Sigmoid colon (tissue), 4 donors: Measurements from ENCODE around the gene NEK9.

Experiments used
- EP300 ChIP-seq, 4 donors: sonication (generic); formaldehyde crosslinking; IDR thresholded peaks; one replicate each; pipeline ENCODE4 v1.6.1; 2017; ENCODE audit warnings: antibody characterized with exemption in 4 of 4
- POLR2A ChIP-seq, 2 donors: fragments of 450-650 bp; IDR thresholded peaks; one replicate each; pipeline ENCODE4 v1.6.1; 2016; ENCODE audit warnings: antibody characterized with exemption in 2 of 2, mild to moderate bottlenecking in 2 of 2, moderate library complexity in 2 of 2
- POLR2AphosphoS5 ChIP-seq, 4 donors: sonication (generic); formaldehyde crosslinking; IDR thresholded peaks; one replicate each; pipeline ENCODE4 v1.6.1; 2017; ENCODE audit warnings: antibody characterized with exemption in 4 of 4
- TF ChIP-seq, protein P1 (sequence below), 4 experiments: fragments of 450-650 bp in 3 of 4; fragments of 200-600 bp in 1 of 4; IDR thresholded peaks; one replicate each; pipeline ENCODE4 v1.5.1; 2016 to 2019; ENCODE audit warnings: antibody characterized with exemption in 4 of 4, mild to moderate bottlenecking in 3 of 4, moderate library complexity in 2 of 4

DNA sequence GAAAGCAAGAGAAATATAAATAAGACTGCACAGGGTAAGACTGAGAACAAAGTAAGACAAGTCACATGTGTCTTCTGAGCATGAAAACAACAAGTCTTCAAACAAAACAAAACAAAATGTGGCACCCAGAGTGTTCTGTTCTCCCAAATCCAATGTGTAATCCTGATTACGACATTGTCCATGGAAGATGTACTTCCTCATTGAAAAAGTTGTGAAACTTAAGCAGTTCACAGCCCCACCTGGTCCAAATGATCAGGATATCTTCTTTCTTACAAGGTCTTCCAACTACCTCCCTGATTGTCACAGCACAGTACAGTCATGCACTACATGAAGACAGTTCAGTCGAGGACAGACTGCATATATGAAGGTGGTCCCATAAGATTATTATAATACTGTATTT is 23.3 kb upstream of the NEK9 start:
- TF ChIP-seq POLR2AphosphoS5 (IDR thresholded peaks at IDR 0.05) (peak; percentile 18 to 58 (median 38)), POLR2A (IDR thresholded peaks at IDR 0.05) (no peak), EP300 (IDR thresholded peaks at IDR 0.05) (peak in 2 of 4 donors; percentile 57 to 91)
- TF ChIP-seq, protein P1, sequence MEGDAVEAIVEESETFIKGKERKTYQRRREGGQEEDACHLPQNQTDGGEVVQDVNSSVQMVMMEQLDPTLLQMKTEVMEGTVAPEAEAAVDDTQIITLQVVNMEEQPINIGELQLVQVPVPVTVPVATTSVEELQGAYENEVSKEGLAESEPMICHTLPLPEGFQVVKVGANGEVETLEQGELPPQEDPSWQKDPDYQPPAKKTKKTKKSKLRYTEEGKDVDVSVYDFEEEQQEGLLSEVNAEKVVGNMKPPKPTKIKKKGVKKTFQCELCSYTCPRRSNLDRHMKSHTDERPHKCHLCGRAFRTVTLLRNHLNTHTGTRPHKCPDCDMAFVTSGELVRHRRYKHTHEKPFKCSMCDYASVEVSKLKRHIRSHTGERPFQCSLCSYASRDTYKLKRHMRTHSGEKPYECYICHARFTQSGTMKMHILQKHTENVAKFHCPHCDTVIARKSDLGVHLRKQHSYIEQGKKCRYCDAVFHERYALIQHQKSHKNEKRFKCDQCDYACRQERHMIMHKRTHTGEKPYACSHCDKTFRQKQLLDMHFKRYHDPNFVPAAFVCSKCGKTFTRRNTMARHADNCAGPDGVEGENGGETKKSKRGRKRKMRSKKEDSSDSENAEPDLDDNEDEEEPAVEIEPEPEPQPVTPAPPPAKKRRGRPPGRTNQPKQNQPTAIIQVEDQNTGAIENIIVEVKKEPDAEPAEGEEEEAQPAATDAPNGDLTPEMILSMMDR (IDR thresholded peaks at IDR 0.05), result no peak
